Stimulated activated CD4-positive, alpha-beta T cell treated with anti-CD3 and anti-CD28 coated beads, TNF-alpha, amount 100 ng/mL, for 24 hours (primary cell): Measurements from ENCODE around the gene SLC6A7.
"Not testable (repeated sequence)": the region's sequence is repeated elsewhere in the genome, so short reads cannot be mapped to it uniquely, and the experiment has no call there.

Experiments used
- DNase-seq, 3 experiments: peaks; one replicate each; pipeline ENCODE4 v3.0.0-alpha.2; 2020; ENCODE audit warnings: low read depth in 3 of 3

SLC6A7 gene

DNA sequence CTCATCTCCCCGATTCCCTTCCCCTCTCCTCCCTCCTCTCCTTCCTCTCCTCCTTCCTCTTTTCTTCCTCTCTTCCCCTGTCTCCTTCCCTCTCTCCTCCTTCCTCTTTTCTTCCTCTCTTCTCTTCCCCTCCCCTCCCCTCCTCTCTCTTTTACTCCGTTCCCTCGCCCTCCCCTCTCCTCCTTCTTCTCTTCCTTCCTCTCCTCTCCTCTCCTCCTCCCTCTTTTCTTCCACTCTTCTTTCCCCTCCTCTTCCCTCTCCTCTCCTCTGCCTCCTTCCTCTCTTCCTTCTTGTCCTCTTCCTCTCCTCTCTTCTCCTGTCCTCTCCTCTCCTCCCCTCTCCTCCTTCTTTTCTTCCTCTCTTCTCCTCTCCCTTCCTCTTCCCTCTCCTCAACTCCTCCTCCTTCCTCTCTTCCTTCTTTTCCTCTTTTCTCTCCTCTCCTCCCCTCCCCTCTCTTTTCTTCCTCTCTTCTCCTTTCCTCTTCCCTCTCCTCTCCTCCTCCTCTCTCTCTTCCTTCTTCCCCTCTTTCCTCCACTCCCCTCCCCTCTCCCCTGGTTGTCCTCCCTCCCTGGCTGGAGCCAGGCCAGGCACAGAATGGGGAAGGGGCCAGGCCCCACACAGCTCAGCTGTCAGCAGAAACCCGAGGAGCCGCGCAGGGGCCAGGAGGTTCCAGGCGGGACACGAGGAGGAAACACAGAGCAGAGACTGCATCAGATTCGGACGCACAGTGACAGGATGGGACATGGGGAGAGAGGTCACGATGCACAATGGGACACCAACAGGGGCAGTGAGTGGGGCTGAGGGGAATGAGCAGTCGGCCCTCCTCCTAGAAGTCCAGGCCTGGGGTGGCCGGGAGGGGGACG lies 51.7 kb downstream of the SLC6A7 start:
- no peak for DNase-seq

DNA sequence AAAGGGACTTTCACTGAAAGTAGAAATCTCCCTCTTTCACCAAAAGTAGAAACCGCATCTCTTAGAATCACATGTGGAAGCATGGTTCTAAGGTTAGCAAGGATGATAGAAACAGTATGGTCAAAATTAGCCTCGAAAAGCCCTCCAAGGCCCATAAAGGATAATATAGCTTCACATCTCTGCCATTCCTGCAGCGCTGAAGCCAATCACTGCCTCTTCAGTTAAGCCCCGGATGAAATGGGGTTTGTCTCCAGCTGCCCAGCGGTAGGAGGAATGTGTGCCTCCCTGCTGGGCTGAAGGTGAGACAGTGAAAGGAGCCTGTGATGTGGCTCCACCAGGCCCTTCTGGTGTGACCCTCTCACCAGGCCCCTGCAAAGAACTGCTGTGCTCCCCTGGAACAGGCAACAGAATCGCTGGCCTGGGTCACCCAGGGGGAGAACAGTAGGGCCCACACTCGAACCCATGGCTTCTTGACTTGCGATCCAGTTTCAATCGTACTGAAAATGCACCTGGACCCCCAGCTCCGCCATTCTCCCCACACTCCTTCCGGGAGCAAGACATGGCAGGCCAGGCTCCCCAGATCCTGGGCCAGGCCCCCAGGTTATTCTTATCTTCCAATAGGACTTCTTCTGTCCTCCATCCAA lies 52.5 kb downstream of the SLC6A7 start:
- DNase-seq: no peak

DNA sequence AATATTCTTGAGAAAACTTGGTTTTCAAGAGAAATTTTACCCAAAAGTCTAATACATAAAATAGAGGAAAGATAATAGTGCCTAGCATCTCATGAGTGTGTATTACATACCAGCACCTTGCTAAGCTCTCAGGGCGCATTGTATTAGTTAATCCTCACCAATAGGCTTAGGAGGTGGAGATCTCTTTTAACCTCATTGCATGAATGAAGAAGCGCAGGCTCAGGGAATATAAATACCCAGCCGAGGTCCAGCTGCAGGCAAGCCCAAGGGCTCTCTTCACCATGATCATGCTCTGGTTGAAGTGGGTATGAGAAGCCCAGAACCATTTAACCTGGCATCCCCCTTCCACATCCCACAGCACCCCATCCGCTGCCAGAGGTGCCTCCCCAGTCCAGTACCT lies 53.7 kb downstream of the SLC6A7 start:
- DNase-seq: no peak

DNA sequence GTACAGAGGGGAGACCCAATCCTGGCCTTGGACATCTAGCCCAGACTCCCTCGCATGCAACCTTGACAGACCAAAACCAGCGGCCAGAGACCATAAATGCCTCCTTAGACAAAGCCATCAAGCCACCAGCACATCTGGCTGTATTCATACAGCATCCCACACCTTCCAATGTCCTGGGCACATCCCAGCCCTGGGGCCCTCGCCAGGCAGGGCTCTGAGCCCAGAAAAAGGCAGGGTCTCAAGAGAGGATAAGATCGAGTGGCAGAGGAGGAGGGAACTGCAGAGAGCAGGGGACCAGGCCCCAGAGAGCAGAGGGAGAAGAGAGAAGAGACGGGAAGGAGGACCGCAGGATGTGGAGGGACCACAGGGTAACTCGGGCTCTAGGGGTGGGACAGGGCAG lies 54.3 kb downstream of the SLC6A7 start:
- no peak for DNase-seq

DNA sequence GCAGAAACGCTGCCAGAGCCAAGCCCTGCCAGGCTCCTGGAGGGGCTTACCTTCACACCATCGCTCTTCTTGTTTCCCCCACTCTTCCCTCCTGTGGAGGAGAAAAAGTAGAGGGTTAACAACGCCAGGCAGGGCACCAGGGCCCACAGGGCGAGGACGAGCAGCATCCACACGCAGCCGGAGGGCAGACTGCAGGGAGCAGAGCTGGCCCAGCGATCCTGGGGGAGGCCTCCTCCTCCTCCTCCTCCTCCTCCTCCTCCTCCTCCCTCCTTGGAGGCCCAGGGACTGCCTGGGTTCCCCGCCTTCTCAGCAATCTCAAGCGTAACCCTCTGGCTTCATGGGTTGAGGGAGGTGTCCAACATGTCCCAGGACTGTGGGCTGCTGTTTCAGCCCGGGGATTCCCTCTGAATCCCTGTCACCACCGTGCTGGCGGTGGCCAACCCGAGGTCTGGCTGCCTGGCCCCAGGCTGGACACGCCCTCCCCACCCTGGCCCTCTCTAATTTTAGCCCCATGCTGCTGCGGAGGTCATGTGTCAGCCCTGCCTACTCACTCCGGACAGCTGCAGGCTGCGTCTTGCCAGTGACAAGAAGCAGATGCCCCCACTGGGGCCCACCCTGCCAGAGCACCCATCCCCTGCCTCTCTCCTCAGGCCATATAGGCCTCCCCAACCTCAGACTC lies 55.4 kb downstream of the SLC6A7 start:
- DNase-seq: no peak

DNA sequence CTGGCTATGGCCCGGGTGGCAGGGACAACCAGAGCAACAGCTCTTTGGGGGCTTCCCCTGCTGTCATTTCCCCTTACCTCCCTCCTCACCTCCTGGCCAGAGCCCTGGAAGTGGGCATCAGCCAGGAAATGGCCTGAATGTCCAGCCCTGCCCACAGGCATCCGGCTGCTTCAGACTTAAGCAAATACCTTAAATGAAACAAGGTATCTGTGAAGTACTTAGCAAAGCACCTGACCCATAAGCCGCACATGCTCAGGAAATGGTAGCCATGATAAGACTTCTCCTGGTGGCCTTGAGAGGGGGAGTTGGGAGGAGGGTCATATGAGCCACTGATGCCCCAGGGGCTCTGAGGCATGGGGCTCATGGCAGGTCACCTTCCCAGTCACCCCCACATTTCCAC lies 55.9 kb downstream of the SLC6A7 start:
- no peak for DNase-seq

DNA sequence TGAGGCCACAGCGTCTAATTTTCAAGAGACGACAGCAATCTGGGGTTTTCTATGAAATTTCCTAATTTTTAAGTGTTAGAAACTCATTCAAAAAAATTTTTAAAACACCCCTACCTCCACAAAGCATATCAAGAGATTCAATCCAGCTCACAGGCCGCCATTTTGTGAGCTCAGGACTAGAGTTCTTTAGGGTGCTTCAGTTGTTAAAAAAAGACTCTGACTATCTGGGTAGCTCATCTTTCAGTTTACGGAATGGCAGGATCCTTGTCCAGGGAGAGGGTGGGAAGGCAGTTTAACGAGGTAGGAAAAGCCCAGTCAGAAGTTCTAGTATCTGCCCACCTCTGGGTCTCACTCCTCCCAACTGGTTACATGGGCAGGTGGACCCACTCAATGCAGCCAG lies 56.6 kb downstream of the SLC6A7 start:
- no peak for DNase-seq

DNA sequence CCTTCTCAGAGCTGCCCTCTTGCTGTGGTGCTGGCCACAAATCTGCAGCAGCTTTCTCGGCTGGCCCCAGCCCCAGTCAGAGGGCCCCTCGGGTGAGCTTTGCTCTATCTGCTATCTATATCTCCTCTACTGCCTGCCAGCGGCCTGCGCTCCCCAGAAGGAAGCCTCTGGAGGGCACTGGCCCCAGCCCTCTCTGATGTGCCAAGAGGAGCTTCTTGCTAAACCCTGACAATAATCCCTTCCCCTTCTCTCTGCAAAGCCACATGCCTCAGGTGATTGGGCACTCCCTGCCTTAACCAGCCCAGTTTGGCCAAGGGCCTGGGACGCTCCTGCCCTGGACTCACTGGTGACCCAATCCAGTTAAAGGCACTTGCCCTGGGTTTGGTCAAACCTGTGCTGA lies 57.0 kb downstream of the SLC6A7 start:
- DNase-seq: no peak

DNA sequence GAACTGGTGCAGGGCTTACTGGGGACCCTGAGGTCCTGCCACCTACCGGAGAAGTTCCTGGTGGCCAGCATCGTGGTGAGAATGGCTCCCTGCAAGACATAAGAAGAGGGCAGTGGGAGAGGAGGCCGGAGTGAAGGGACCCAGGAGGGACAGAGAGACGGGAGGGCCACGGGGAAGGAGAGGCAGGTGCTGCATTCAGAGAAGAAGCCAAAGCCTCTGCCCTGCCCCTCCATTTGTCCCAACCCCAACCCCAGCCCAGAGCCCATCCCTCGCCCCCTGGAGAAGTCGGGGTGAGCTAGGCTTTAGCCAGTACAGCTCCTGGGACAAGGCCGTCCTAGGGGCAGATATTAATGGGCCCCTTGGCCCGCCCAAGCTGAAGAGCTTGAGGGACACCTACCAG lies 57.9 kb downstream of the SLC6A7 start:
- no peak for DNase-seq

DNA sequence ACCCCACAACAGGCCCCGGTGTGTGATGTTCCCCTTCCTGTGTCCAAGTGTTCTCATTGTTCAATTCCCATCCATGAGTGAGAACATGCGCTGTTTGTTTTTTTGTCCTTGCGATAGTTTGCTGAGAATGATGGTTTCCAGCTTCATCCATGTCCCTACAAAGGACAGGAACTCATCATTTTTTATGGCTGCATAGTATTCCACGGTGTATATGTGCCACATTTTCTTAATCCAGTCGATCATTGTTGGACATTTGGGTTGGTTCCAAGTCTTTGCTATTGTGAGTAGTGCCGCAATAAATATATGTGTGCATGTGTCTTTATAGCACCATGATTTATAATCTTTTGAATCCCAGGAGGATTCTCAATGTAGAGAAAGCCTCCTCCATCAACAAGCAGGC lies 58.6 kb downstream of the SLC6A7 start:
- not testable (repeated sequence) for DNase-seq

DNA sequence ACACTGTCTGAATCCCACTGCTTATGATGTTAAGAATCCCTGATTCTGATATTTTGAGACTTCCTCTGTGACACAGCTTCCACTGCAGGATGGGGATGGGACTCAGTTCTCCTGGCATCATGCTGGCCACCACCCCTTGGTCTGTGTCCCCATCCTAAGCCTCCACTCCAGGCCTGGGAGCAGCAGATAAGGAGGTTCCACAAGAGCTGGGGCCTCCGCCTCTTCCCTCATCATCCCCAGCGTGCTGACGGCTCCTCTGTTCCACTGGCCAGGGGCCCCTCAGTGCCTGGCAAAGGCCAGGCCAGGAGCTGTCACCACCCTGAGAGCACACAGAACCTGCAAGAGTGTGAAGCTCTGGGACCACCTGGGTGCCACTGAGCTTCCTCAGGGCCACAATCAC lies 59.1 kb downstream of the SLC6A7 start:
- DNase-seq: no peak

DNA sequence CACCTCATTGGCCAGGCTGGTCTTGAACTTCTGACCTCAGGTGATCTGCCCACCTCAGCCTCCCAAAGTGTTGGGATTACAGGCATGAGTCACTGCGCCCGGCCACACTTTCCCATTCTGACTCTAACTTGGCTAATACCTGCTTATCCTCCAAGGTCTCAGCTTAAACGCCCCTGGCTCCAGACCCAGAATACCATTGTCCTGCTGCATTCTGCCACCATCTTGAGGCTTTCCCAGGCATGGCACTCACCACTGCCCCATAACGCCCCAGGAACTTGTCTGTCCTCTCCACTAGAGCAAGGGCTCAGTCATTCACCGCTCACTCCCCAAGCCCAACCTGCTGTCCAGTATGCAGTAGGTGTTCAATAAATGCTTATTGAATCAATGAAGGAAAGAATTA lies 59.9 kb downstream of the SLC6A7 start:
- no peak for DNase-seq

DNA sequence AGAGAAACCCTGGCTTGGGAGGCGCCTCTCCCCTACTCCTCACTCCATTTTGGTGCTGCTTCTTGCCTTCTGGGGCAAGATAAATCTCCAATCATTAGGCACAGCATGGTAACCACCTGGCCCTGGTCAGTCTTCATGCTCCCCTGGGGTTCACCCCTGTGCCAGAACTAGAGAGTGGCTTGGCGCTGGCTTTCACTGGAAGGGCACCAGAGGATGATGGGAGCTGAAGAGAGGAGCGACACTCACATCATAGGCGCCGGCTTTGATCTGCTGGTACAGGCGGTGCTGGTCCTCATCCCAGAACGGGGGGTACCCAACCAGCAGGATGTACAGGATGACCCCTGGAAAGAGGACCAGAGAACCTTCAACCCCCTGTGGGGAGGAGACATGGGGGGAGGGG lies 61.6 kb downstream of the SLC6A7 start:
- no peak for DNase-seq

DNA sequence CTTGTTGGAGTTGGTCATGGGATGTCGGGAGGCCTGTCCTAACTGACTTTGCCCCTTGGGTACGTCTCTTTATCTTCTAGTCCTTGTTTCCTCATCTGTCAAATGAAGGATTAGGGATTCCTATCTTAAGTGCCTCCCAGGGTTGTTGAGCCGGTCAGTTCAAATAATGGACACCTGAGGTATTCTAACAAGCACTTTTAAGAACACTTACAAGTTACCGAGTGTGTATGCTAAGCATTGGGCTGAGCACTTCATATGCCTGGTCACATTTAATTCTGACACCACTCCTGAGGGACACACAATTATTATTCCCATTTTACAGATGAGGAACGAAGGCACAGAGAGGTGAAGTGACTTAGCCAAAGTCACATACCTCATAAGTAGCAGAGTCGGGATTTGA lies 62.6 kb downstream of the SLC6A7 start:
- no peak for DNase-seq

DNA sequence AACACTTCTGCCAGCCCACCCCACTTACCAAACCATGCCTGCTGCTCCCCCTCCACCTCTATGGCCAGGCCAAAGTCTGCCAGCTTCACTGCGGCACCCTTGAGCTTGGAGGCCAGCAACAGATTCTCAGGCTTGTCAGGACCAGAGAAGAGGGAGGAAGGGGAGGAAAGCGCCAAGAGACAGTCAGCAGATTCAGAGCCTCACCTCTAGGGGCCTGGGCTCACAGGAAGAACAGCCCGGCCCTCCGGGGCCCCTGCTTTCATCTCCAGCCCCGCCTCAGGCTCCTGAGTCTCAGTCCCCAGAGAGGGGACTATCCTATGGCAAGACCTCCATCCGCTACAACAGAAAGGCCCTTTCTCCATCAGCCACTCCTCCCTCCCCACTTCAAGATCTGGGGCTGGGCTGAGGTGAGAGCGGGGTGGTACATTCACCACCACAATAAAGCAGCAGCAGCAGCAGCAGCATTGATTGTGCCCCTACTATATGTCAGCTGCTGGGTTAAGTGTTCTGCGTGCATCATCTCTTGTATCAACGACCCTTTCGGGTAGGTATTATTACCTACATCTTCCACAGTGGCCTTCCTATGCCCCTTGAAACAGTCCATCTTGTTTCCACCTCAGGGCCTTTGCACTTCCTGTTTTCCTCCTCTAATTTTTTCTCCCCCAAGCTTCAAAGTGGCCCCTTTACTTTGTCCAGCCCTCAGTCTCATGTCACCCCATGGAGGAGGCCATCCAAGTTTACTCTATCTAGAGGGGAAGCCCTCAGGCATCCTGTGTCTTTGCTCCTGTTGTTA lies 63.8 kb downstream of the SLC6A7 start:
- DNase-seq: no peak

DNA sequence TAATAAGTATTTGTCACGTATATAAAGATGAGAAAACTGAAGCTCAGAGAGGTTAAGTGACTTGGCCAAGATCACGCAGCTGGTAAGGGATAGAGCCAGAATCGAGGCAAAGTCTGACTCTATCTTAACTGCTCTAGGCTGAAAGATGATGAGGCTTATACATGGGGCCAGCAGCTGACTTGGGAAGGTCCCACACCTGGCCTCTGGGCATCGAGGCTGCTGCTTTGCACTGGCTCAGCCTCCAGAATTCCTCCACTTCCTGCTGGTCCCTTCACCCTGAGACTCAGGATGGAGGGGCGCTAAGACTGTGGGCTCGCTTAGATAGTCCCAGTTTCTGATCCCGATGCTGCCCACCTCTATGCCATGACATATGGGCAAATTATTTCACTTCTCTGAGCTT lies 64.5 kb downstream of the SLC6A7 start:
- DNase-seq: no peak

DNA sequence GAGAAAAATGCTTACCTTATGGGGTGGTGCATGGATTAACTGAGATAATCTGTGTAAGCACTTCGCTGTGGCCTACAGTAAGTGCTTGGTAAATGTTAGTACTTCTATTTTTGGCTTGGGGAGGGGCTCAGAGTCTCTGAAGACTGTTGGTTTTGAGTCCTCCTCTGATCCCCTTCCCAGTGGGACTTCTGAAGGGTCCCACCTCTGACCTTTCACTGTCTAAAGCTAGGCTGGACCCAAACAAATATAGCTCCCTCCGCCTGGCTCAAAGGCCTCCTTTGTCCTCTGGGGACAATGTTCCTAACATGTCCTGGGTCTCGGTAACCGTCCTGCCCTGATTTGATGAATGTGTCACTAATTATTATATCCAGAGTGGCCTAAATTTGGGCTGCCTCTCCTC lies 64.9 kb downstream of the SLC6A7 start:
- no peak for DNase-seq

DNA sequence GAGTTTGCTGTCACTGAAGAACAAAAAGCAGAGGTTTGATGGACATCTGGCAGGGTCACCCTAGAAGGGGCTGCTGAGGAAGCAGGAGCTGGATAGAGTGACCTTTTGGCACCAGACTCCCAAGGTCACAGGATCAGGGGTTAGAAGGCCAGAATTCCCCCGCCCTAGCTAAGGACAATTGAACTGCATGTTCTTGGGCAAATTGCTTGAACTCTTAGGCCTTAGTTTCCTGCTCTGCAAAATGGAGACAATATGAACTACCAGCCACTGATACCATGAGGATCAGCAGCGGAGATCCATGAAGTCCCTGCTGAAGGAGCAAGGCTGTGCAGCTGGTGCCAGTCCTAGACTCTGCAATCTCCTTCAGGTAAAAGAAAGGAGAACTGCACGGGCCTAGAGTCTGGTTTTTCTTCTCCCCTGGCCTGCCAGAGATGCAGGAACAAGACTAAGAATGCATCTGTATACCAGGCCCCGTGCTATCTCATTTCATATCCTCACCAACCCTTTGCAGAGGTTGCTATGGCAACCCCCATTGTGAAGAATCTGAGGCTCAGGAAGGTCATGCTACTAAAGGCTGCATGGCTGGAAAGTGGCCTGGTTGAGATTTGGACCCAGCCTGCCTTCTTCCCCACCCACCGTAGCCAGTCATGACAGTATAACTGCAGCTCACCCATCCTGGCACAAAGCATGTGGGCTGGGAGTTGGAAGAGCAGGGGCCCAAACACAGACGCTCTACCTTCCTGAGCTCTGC lies 66.0 kb downstream of the SLC6A7 start:
- no peak for DNase-seq

DNA sequence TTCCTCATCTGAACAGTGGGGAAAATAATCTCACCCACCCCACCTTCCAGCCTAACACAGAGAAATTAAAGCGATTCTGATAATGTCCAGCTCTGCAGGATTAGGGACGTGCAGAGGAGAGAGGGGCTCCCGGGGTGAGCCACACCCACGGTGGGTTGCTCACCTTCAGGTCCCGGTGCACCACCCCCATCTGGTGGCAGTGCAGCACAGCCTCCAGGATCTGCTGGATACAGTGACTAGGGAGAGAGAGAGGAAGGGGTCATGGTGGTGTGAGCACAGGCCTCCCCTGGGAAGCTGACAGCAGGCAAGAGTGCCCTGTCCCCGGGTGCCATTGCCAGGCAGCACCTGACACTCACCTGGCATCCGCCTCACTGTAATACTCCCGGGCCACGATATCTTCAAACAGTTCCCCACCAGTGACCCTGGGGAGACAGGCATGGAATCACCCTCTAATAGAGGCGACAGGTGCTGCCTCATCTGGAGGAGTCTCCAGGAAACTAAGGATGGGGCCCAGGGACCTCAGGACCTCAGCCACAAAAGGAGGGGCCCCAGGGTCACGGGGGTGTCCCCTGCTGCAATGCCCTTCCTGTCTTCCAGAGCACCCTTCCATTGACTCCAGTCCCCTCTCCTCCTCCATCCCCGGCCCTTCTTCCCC lies 66.7 kb downstream of the SLC6A7 start:
- DNase-seq: no peak

DNA sequence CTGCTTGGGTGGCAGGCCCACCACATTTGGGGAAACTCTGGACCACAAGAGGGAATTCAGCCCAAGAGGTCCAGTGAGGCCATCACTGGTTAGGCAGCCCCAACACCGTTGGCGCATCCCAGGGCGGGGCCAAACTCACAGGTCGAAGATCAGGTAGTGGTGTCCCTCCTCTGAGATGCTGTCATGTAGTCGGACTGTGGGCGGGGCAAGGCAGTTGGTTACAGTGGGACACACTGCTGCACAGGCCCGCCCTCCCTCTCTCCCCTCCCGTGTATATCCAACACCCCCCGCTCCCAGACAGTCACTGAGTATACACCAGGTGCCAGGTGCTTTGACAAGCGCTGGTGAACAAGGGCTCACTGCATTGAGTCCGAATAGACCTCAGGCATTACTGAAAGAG lies 67.6 kb downstream of the SLC6A7 start:
- no peak for DNase-seq

DNA sequence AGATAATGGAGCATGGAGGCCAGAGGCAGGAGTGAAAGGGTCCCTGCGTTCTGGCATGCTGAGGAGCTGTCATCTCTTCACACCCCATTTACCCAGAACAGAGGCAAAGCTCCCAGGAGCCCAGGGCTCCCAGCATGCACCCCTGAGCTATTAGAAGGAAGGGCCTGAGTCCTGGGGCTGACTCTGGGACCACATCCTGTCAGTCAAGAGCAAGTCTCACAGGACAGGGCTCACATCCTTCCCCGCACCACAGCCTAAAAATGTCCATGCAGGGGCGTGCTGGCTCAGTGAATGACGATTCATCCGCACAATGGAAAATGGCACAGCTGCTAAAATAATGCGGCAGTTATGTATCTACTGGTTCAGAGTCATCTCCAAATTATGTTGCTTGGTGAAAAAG lies 68.3 kb downstream of the SLC6A7 start:
- DNase-seq: no peak
